ENCODE results near the gene NPSR1.

NPSR1 gene

DNA sequence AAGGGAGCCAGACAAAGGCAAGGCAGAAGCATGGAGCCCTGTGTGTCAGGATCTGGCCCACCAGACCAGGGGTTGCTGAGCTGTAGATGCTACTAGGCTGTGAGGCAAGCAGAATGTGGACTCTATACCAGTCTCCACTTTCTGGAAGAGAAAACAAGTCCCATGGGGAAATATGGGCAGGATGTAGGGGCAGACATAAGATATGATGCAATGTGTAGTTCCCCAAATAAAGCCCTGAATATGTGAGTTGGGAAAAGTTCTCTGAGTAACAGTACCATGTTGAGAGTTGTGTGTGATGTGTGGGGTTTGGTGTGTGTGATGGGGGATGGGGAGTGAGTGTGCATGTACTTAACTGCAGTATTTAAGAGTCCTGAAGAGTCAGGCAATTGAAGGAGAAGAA lies 62.3 kb downstream of the NPSR1 start:
- DNase-seq (ENCODE audit: low read depth), result no peak

DNA sequence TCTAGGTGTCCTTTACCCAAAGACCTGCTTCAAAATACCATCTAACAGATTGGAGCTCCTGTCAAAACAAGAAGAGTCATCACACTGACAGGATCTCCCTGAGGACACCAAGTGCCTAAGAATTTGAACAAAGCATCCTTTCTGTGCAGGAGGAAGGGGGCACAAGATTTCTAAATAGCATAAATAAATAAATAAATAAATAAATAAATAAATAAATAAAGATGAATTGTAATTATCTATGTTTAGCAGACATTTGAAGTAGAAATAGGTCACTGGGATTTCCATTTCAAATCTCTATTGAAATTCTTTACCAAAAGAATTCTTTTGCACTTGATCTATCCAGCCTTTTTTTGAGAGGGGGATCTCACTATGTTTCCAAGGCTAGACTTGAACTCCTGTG lies 65.3 kb downstream of the NPSR1 start:
- no peak for DNase-seq (ENCODE audit: low read depth)

DNA sequence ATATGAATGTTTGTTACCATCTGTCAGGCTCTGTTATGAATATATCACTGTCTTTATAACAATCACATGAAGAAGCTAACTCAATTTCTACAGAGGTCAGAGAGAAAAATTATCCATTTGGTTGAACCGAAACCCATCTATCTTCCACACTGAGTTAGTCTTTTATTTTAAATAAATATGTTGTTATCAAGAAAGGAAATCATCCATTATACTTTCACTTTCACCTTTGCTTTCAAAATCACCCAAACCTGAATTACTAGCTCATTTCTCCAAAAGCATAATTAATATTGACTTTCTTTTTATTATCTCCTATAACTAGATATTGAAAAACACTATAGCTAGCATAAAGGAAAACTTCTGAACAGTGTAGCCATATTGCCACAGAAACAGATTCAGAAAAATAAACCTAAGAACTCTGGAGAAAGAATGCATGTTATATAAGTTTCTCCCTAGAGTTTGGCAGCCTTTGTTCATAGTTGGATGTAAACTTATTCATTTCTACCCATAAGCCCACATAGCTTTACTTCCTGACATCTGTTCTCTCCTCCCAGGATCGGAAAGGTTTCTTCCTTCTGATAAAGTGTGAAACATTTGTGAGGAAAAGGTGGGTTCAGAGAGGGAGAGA lies 66.0 kb downstream of the NPSR1 start:
- no peak for DNase-seq (ENCODE audit: low read depth)

DNA sequence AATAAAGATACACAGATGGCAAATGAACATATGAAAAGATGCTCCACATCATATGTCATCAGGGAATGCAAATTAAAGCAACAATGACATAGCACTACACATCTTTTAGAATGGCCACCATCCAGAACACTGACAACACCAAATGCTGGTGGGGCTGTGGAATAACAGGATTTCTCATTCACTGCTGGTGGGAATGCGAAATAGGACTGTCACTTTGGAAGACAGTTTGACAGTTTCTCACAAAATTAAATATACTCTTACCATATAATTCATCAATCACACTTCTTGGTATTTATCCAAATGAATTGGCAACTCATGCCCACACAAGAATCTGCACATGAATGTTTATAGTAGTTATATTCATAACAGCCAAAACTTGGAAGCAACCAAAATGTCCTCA lies 68.2 kb downstream of the NPSR1 start:
- no peak for DNase-seq (ENCODE audit: low read depth)

DNA sequence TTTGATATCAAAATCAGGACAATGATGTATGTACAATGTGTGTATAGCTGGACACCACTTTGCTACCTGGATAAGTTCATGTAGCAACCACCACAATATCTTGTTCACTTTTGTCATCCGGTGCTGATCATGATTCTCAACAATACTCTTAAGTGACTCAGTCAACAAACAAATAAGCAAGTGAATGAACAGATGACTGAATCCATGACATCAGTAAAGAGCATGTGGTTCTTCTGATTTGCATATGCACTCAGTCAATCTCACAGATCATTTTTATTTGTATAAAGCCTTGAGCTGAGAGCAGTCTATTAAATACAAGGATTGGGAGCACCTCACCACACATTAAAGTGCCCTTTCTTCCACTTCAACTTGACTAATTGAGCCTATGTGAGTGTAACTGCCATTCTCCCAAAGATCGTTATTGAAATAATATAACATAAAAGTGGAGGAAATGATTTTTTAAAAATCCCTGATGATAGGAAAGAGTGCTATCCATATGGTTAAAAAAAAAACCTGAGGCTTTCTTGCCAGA lies 69.5 kb downstream of the NPSR1 start:
- no peak for DNase-seq (ENCODE audit: low read depth)

DNA sequence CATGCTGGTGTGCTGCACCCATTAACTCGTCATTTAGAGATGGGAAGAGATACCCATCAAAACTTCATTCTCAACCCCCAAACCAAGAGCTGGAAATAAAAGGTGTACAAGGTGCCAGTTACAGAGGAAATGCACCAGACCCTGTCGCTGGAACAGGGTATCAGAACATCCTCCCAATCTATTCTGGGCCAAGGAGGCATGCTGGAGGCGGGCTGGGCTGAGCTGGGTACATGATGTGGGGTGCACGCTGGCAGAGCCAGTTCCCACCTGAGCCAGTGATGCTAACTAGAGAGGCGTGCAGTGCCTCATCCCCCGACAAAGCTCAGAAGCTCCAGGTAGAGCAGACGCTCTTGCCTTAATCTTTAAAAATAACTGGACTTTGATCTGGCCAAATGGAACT lies 70.1 kb downstream of the NPSR1 start:
- no peak for DNase-seq (ENCODE audit: low read depth)

DNA sequence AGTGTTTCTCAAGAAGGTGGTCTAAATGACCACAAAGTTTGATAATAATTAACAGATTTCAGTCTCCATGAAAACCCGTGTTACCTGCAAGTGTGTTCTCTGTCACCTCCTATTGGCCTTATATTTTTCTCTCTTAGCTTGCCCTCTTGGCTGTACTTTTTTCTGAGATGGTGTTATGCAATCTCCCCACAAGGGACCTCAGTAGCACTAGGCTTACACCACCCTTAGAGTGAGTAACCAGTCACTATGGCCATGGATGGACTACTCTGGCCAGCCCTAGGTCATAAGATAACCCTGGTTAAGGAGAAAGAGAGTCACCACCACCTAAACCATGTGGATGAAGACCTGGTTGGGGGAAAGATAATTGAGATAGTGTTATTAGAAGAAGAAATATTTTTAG lies 76.8 kb downstream of the NPSR1 start:
- DNase-seq (ENCODE audit: low read depth), result no peak

DNA sequence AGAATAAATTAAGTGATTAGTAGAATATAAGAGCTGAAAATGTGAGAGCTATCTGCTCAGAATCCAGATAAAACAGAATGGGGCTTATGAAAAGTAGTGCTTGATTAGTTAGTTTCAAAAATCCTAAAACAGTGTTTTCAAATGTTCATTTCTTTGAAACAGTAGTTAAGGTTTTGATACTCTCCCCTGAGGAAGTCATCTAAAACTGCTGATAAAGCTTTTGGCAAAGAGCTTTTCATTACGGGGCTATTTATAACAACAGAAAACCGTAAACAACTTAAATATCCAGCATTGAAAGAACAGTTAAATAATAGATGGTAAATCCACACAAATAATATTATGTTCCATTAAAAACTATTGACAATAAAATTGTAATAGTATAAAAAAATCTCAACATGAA lies 77.5 kb downstream of the NPSR1 start:
- DNase-seq (ENCODE audit: low read depth), result no peak

DNA sequence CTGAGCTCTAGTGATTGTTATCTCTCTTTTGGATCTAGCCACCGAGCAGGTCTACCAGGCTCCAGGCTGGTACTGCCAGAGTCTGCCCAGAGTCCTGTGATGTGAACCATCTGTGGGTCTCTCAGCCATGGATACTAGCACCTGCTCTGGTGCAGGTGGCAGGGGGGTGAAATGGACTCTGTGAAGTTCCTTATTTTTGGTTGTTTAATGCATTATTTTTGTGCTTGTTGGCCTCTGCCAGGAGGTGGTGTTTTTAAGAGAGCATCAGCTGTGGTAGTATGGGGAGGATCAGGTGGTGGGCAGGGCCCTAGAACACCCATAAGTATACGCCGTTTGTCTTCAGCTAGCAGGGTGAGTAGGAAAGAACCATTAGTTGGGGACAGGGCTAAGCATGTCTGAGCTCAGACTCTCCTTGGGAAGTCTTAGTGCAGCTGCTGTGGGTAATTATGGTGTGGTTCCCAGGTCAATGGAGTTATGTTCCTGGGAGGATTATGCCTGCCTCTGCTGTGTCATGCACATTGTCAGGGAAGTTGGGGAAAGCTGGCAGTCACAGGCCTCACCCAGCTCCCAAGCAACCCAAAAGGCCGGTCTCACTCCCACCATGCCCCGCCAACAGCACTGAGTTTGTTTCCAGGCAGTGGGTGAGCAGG lies 81.8 kb downstream of the NPSR1 start:
- no peak for DNase-seq (ENCODE audit: low read depth)

DNA sequence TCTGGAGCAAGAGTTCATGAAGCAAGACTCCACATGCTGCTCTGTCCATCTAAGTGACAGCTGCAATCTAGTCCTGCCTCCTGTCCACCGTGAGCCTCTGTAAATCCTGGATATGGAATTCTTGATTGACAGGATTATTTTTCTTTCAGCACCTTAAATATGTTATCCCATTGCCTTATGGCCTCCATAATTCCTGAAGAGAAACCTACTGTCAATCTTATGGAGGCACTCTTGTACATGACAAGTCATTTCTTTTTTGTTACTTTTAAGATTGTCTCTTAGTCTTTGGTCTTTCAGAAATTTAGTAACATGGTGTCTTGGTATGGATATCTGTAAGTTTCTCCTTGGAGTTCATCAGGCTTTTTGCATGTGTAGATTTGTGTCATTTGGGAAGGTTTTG lies 82.8 kb downstream of the NPSR1 start:
- DNase-seq (ENCODE audit: low read depth), result no peak

DNA sequence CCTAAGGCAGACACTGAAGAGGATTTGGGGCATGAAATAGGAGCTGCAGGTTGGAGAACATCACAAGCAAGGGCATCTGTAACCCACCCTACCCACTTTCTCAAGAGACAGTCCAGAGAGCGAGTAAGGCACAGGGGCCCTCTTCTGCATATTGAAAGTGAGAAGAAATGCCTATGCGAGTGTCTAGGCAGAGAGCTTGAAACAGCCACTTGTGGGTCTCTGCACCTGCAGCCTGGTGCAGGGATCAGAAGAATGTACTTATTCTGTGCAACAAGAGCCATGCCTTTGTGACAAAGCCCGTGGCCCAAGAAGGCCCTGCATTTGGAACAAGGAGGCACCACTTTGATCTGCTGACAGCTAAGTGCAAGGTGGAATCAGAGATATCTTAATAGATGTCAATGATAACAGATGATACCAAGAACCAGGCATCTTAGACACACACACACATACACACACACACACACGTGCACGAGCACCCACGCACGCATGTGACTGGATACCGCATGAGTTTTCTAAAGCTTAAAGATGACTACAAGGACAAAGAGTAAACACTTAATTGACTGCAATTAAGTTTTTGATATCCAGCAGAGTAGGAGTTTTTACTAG lies 89.3 kb downstream of the NPSR1 start:
- no peak for DNase-seq (ENCODE audit: low read depth)

DNA sequence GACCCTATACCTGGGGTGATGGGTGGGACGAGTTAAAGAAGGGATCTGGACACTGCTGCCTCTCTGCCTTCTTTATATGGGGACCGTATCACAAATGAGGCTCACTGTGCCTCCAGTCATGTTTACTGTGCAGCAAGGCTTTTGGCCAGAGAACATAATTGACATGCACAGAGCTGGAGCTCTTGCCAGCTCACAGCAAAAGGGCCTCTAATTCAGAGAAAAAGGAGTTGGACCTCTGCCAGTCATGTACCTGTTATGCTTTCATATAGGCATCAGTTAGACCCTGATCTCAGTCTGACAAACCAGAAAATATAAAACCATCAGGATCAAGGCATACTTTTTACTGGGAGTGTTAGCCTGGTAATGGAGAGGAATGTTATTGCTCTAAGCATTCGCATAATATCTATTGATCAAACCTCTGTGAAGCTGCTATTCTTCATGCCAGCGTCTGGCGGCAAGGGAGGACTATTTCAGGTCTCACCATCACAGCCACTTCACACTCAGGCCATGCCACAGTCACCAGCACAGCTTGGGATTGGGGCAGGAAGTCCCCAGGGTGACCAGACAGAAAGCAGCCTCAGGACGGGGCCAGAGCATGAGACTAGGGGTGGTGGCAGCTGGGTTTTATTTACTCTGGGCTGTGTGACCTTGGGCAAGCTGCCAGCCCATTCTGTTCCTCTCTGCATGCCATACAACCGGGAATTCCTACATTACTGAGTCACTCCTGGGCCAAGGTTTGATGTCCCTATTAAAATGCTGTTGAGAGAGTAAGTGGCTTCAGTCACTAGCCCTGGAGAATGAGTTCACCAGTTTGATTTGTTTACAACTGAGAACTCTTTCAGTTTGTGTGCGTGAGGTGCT lies 90.1 kb downstream of the NPSR1 start:
- no peak for DNase-seq (ENCODE audit: low read depth)

DNA sequence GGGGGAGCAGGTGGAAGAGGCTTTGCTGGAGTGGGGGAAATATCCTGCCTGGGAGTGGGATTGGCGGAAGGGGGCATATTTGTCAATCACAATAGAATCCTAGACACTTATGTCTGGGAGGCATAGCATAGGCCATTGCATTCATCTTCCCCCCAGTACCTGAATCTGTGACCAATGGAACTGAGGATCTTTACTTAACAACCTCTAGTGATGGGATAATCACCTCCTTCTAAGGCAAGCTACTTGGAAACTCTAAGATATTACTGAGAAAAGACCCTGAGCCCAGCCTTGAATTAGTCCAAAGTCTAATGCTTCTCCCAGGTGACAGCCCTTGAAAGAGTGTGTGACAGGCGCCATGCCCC lies 90.7 kb downstream of the NPSR1 start:
- DNase-seq (ENCODE audit: low read depth), result no peak

DNA sequence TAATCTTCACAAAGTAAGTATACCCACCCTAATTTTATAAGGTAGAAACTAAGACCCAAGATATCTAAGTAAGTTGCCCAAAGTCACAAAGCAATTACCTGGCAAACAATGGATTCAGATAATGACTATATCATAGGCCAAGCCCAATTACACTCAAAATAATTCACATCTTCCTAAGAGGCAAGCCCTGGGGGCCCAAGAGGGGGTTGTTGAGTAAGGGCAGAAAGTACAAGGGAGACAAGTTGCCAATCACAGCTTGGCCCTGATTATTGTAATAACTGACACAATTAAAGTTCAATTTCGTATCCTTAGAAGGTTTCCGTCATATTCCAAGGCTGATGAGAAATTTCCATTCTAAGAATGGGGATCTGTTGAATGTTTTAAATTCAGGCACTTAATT lies 91.4 kb downstream of the NPSR1 start:
- DNase-seq (ENCODE audit: low read depth), result no peak

DNA sequence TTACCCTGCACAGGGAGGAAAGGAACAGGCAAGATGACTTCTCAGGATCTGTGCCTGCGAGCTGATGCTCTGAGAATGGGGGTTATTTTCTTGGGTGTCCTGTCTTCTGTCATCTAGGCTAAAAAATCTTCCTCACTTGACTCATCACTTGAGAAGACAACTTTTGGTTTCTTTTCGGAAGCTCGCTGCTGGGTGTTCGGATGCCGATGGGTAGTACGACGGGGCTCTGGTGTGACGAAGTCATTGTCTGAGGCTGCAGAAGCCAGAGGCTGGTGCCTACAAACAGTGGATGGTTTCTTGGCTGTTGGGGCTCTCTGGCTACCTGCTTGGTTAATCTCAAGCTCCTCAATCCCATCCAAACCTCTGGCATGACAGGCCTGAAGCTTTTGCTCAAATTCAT lies 92.2 kb downstream of the NPSR1 start:
- DNase-seq (ENCODE audit: low read depth), result no peak

DNA sequence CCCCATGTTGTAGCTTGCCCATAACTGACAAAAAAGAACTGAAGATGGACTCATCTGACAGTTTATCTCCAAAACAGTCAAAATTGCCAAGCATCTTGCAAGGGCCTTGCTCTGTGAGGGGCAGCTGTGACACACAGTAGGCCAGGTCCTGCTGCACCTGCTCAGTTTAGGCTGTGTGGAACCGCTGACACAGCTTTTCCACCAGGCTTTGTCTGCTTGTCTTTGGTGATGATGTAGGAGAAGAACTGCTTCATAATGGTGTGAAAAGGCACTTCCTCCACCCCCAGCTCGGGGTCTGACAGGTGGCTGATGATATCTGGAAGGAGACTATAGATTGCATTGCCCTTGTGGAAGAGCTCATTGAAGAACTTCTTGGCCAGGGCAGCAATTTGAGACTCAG lies 92.6 kb downstream of the NPSR1 start:
- no peak for DNase-seq (ENCODE audit: low read depth)

DNA sequence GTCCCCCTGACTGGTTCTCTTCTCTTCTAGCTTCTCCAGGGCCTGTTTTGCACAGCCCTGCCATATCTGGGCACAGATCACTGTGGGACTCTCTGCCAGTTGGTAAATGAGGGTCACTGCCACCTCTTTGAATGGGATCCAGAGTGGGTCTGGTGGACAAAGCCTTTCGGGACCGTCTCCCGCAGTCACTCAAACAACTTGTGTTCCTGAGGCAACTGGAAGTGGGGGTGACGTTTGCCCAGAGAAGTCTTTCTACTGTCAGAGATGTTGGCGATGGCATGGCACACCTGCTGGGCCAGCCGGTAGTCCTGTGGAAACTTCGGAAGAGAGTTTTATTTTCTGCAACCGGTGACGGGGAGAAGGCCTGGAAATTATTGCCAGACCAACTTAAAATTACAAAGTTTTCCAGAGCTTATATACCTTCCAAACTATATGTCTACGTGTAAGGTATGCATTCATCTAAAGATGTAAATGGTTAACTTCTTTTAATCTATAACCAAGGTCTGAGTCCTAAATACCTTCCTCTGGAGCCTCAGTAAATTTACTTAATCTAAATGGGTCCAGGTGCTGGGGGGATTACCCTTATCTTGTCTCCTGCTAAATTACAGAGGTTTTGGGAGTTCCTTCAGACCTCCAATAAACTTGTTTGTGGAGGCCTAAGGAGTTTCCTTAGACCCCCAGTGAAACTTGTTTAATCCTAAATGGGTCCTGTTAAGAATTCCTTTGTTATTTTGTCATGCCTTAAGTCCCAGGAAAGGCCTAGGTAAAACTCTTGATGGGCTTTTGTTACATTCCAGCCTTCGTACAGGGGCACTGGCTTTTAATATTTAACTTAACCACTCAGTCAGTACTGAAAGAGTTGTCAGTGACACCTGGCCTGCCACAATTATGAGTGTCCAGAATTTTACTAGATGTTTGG lies 94.0 kb downstream of the NPSR1 start:
- DNase-seq (ENCODE audit: low read depth), result no peak

DNA sequence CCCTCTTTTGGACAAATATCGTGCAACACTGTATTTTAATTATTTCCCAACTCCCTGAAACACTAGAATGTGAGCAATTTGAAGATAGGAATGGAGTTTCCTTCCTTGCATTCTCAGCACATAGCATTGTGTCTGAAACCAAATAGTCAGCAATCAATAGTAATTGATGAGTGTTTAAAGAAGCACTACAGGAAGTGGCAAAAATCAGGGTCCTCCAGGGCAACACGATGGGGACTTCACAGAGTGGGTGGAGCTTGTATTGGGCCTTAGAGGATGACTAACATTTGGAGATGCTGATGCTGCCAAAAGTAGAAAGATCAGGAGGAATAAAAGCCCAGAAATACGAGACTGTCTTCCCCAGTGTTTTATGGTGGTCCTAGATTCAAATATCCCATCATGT lies 94.9 kb downstream of the NPSR1 start:
- DNase-seq (ENCODE audit: low read depth), result no peak

DNA sequence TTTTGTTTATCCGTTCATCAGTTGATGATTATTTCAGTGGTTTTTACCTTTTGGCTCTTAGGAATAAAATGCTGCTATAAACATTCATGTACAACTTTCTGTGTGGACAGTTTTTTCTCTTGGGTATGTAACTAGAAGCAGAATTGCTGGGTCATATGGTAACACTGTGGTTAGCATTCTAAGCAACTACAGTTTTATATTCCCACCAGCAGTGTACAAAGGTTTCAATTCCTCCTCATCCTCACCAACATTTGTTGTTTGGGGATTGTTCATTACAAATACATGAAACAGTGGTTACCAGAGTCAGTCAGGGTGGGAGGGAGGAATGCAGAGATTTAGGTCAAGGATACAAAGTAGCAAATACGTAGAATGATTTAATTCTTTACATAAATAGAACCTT lies 97.0 kb downstream of the NPSR1 start:
- DNase-seq (ENCODE audit: low read depth), result no peak

DNA sequence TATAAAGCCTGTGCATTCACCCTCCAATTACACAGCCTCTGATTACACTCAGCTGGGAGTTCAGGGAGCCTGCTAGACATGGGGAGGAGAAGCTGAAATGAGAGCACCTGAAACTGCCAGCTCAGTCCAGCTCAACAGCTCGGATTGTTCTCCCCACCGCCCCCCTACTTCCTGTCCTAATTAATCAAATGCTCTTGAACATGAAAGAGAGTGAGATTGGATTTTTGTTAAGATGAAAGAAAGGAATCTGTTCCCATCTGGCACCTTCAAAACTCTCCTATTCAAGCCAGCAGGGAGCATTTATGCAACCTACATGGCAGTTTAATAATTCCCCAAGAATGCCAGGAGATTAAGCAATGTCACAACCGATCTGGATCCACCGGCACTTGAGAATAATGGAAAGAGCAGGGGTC lies 98.0 kb downstream of the NPSR1 start:
- no peak for DNase-seq (ENCODE audit: low read depth)

DNA sequence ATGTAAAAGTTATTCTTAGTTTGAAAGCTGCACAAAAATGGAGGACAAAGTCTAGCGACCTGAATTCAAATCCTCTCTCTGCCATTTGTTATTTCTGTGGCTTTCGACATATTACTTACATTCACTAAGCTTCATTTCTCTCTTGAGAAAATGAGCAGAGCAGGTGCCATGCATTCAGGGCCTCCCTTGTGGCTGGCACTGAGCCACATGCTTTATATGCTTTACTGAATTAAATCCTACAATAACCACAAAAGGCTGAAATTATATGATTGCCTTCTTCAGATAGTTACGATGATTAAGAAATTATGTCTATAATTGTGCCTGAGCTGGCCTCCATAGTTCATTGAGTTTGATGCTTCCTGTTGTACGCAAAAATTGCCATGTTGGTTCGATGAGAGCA lies 98.7 kb downstream of the NPSR1 start:
- DNase-seq (ENCODE audit: low read depth), result no peak

Measured in stimulated activated CD8-positive, alpha-beta memory T cell treated with anti-CD3 and anti-CD28 coated beads, Interleukin-12 subunit alpha, Interleukin-12 subunit beta, amount 100 ng/mL, for 4 hours (primary cell).